Erythroblast (primary cell): Measurements from ENCODE around the gene CREBL2.

ENCODE experiments used
- GATA1 ChIP-seq: IDR thresholded peaks from 2 replicates; pipeline ENCODE4 v1.6.1; 2011; ENCODE audit warnings: low read depth, mild to moderate bottlenecking, control low read depth, low read length, moderate library complexity
- POLR2A ChIP-seq: IDR thresholded peaks from 2 replicates; pipeline ENCODE4 v1.6.1; 2011; ENCODE audit warnings: mild to moderate bottlenecking, low read length

DNA sequence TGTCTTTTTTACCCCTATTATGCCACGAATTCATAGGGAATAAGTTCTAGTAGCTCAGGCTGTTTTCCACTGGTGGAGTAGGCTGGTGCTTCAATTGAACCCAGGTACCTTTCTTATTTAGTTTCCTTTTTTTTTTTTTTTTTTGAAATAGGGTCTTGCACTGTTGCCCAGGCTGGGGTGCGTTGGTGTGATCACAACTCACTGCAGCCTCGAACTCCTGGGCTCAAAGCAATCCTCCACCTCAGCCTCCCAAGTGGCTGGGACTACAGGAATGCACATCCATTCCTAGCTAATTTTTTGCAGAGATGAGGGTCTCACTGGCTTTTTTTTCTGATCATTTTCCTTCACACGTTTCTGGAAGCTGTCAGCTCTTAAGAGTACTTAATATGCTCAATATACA, 2.7 kb downstream of the CREBL2 start:
- TF ChIP-seq POLR2A (no peak), GATA1 (no peak)
